Measurements from ENCODE around the gene KDM5B. TPM values are rescaled to one million over a fixed set of nuclear protein-coding genes. Genes with fewer than 3 reads are reported as not detected.

The KDM5B gene
- total and polyA plus RNA-seq, 2 of the 8 experiments (the other 6 are each of a cell fraction or from before 2014, with no cell fraction given), result 73.3 to 210 TPM

DNA sequence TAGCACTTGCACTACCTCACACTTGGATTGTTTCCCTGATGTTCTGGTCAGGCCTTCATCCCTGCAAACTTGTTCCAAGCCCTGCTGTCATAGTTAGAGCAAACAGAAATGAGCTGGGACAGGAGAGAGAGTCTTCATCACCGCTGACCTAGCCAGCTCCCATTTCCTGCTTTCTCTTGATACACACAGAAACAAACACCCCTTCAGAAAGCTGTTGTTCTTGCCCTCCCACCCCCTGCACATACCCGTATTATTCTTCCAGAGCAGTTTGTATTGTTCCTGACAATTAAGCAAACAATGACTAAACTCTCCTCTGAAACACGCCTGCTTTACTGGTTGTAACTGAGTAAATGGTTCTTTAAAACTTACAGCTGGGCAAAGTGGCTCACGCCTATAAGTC, 95.1 kb downstream of the KDM5B start:
- Histone ChIP-seq H2AFZ (ENCODE audit: low read length) (no peak overlapping the region), H3K4ac (replicated peaks; ENCODE audit: insufficient read length, low read depth, low read length) (no peak overlapping the region), H4K20me1 (replicated peaks in 1 of 2; ENCODE audit: control insufficient read depth in 1 of 2, insufficient read depth in 2 of 2, low read length in 2 of 2) (no peaks in the 10 kb centered on the region), H2BK5ac (ENCODE audit: low read depth, low read length) (no peak overlapping the region), H3K56ac (replicated peaks; ENCODE audit: insufficient read length, low read depth, low read length) (no peak overlapping the region), H2BK20ac (ENCODE audit: low read length) (peak overlapping the region; percentile 77), H3K36me3 (ENCODE audit: control insufficient read depth in 2 of 4, insufficient read depth in 4 of 4, low read length in 3 of 4) (no peaks in the 10 kb centered on the region), H3K79me1 (ENCODE audit: low read depth, low read length) (no peaks in the 10 kb centered on the region), H3K79me2 (ENCODE audit: control insufficient read depth in 1 of 2, insufficient read depth in 2 of 2, low read length in 2 of 2) (no peaks in the 10 kb centered on the region), H3K9me3 (ENCODE audit: insufficient read depth in 2 of 2, low read depth in 1 of 2, low read length in 1 of 2) (no peaks in the 10 kb centered on the region), H2AK5ac (ENCODE audit: low read depth, low read length) (no peak overlapping the region), H2BK12ac (ENCODE audit: low read depth, low read length) (peak overlapping the region; percentile 85; the same call in 1 of the 2 replicates), H3K23ac (ENCODE audit: insufficient read length) (no peak overlapping the region), H3K4me3 (ENCODE audit: extremely low read depth in 1 of 4, insufficient read depth in 2 of 4, low read depth in 3 of 4, low read length in 4 of 4) (no peak overlapping the region), H3K14ac (ENCODE audit: insufficient read length) (no peak overlapping the region), H4K91ac (replicated peaks; ENCODE audit: insufficient read length, low read length) (no peak overlapping the region), H3K27ac (ENCODE audit: low read depth, low read length) (no peak overlapping the region), H2BK15ac (ENCODE audit: low read length) (peak overlapping the region; percentile 89; the same call in 1 of the 2 replicates), H3K4me1 (replicated peaks in 1 of 4; ENCODE audit: control insufficient read depth in 3 of 4, insufficient read depth in 4 of 4, low read length in 3 of 4) (peaks cover 10 to 31% (median 22%) of the 10 kb centered on the region in 4 experiments), H3K4me2 (ENCODE audit: insufficient read depth in 1 of 2, low read depth in 2 of 2, low read length in 2 of 2) (peak overlapping the region in 1 of 2 experiments; percentile 85; a peak in 2 of 4 replicates), H4K5ac (ENCODE audit: insufficient read length, low read depth, low read length) (no peak overlapping the region), H3K23me2 (ENCODE audit: low read depth, low read length) (peaks cover 12% of the 10 kb centered on the region; the same call in 1 of the 2 replicates), H3K27me3 (replicated peaks in 1 of 4; ENCODE audit: control insufficient read depth in 3 of 4, extremely low read depth in 1 of 4, insufficient read depth in 3 of 4, low read length in 3 of 4) (peaks cover 0 to 26% (median 19%) of the 10 kb centered on the region in 4 experiments; a peak in 5 of 7 replicates), H2BK120ac (replicated peaks; ENCODE audit: low read depth, low read length) (no peak overlapping the region), H4K8ac (ENCODE audit: extremely low read depth, insufficient read depth, low read length) (no peak overlapping the region), H3K18ac (ENCODE audit: extremely low read depth, low read length) (no peak overlapping the region), H3K9ac (replicated peaks in 1 of 4; ENCODE audit: extremely low read depth in 1 of 4, low read depth in 3 of 4, low read length in 3 of 4) (no peak overlapping the region)
- DNase-seq (ENCODE audit: low read depth in 1 of 2, low spot score in 2 of 2) (no peak), FAIRE-seq (no peak)
- TF ChIP-seq SP1 (IDR thresholded peaks at IDR 0.05; ENCODE audit: low read depth, low read length) (no peak), TAF7 (optimal IDR thresholded peaks at IDR 0.05; ENCODE audit: borderline replicate concordance, low read depth, low read length) (no peak), PHF8 (conservative IDR thresholded peaks at IDR 0.05; ENCODE audit: low read depth, low read length) (no peak), GABPA (IDR thresholded peaks at IDR 0.05; ENCODE audit: borderline replicate concordance, insufficient read depth, low read length) (no peak), ZNF274 (IDR thresholded peaks at IDR 0.05; ENCODE audit: borderline replicate concordance, extremely low read depth, low read length) (no peak), HDAC2 (IDR thresholded peaks at IDR 0.05; ENCODE audit: borderline replicate concordance in 1 of 2, low read depth in 2 of 2, low read length in 2 of 2) (no peak), HDAC6 (IDR thresholded peaks at IDR 0.05; ENCODE audit: low read depth, low read length) (no peak)
- CTCF ChIA-PET (ENCODE audit: partially characterized antibody), result interaction anchor here (0.6 to 14.0 kb wide), 16 partner anchors 9 to 520 kb away, joined by 3 to 180 read pairs (median 4); partner anchors contain the start of gene LGR6
- WGBS, 2 experiments (ENCODE audit: extremely low coverage in 1 of 2, insufficient coverage in 1 of 2, insufficient read length in 1 of 2, insufficient replicate concordance in 2 of 2, low coverage in 1 of 2, low lambda C conversion rate in 2 of 2, missing lambda C conversion rate in 1 of 2), result 76% methylated on average over 4 of the region's 4 CpGs; no CpG with 5 or more reads in 1 of the 2 experiments
- POLR2A ChIA-PET (ENCODE audit: partially characterized antibody), result interaction anchor here (0.9 to 1.4 kb wide), 3 partner anchors 10 to 14 kb away, joined by 3 to 4 read pairs (median 3); no protein-coding TSS in a partner anchor

Measured in H1 (cell line).